GM13977 (cell line): ENCODE results near the gene CHST8.

Experiments used
- DNase-seq: peaks from one replicate; pipeline ENCODE4 v3.0.0; 2012; ENCODE audit warnings: low spot score
- CTCF ChIP-seq: IDR thresholded peaks from 2 replicates; pipeline ENCODE4 v1.5.1; 2012; ENCODE audit warnings: mild to moderate bottlenecking, control low read depth; ENCODE audit not compliant: insufficient read depth; ENCODE audit errors: extremely low read depth, missing control alignments
- in situ Hi-C: fragments of 300-500 bp; cut with MboI; formaldehyde crosslinking; loops from one replicate; pipeline ENCODE4 v1.12.0; 2022; ENCODE audit warnings: low sequenced_read_pairs, low pct_unique_long_range_greater_than_20kb, mixed read lengths, inconsistent platforms; ENCODE audit not compliant: unreplicated experiment

CHST8 gene

GRCh38 chr19:33737681-33738371 is 116.1 kb downstream of the CHST8 start:
- in situ Hi-C loops, result no loop called here
- no peak for TF ChIP-seq CTCF
- no peak for DNase-seq

GRCh38 chr19:33740811-33741396 is 119.2 kb downstream of the CHST8 start:
- no peak for DNase-seq
- no peak for TF ChIP-seq CTCF
- in situ Hi-C loops, result no loop called here

- TF ChIP-seq CTCF, result no peak
- no peak for DNase-seq
- in situ Hi-C loops, result no loop called here
Measured at GRCh38 chr19:33745297-33745696, 123.5 kb downstream of the CHST8 start.

GRCh38 chr19:33746159-33746558 is 124.4 kb downstream of the CHST8 start:
- in situ Hi-C loops, result no loop called here
- TF ChIP-seq CTCF, result no peak
- no peak for DNase-seq

GRCh38 chr19:33747273-33747672 is 125.5 kb downstream of the CHST8 start:
- no peak for TF ChIP-seq CTCF
- in situ Hi-C loops, result no loop called here
- no peak for DNase-seq

- no peak for DNase-seq
- in situ Hi-C loops, result no loop called here
- TF ChIP-seq CTCF, result no peak
Measured at GRCh38 chr19:33748231-33748630, 126.5 kb downstream of the CHST8 start.

- TF ChIP-seq CTCF, result no peak
- DNase-seq, result no peak
- in situ Hi-C loops, result no loop called here
Measured at GRCh38 chr19:33749016-33749415, 127.3 kb downstream of the CHST8 start.
